ENCODE data around the gene TMEM207.
A peak's percentile ranks its signal among the peaks of the same experiment; 100 is the strongest.
"Not testable (repeated sequence)": the region's sequence is repeated elsewhere in the genome, so short reads cannot be mapped to it uniquely, and the experiment has no call there.

The TMEM207 gene

DNA sequence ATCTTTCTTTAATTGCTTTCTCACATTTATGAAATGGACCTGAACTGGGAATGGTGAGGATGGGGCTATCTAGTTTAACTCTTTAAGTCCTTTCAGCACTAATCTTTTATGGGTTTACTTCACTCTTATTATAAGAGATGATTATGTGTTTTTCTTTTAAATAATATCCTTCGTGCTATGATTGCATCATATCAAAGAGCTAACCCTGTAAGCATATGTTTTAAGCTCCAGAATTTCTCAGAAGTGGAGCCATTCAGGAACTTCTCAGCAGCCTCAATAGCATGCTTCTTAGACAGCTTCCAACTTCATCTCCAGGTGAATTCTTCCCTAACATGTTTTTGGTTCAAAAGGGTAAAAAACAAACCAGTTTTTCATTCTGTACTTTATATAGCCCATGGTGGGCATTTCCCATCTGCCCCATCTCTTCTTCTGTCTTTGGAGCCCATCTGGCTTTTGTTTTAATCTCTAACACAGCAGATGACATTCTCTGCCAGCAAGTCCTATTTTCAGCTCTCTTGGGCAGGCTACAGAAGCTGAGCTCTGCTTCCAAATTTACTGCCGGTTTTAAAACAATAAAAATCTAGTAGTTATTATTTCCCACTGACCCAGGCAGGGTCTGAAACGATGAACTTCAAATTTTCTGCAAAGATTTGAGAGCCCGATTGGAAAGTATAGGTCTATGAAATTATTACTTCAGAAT, 37.4 kb upstream of the TMEM207 start:
- no peaks in the 10 kb centered on the region for H3K79me2 ChIP-seq (ENCODE audit: control insufficient read depth, insufficient read depth, low read length, unreplicated experiment)
- no peak overlapping the region for H2AFZ ChIP-seq (ENCODE audit: low read length, unreplicated experiment)
- no peaks in the 10 kb centered on the region for H3K36me3 ChIP-seq (ENCODE audit: insufficient read depth, low read length)
- no peaks in the 10 kb centered on the region for H3K4me1 ChIP-seq (ENCODE audit: control insufficient read depth, insufficient read depth, low read length, unreplicated experiment)
- no peak overlapping the region for H3K4me3 ChIP-seq (ENCODE audit: low read depth, low read length)
- H3K27ac ChIP-seq (ENCODE audit: low read depth, low read length): no peak overlapping the region
- no peaks in the 10 kb centered on the region for H3K27me3 ChIP-seq (ENCODE audit: insufficient read depth, low read length)

DNA sequence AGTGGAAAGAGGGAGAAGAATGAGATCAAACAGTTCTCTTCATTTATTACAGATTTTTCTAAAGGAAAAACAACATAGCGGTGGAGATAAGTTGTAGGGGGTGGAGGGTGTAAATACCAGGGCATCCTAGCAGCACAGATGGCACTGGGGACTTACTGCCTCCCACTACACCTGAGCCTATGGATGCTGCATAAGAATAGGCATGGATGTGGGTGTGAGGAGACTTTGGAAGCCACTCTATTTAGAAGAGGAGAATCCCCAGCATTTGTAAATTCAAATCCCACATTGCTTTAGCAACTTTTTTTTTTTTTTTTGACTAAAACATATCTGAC, 36.8 kb upstream of the TMEM207 start:
- Histone ChIP-seq H3K36me3 (ENCODE audit: insufficient read depth, low read length) (no peaks in the 10 kb centered on the region), H3K4me3 (ENCODE audit: low read depth, low read length) (no peak overlapping the region), H3K79me2 (ENCODE audit: control insufficient read depth, insufficient read depth, low read length, unreplicated experiment) (no peaks in the 10 kb centered on the region), H3K4me1 (ENCODE audit: control insufficient read depth, insufficient read depth, low read length, unreplicated experiment) (no peaks in the 10 kb centered on the region), H3K27ac (ENCODE audit: low read depth, low read length) (no peak overlapping the region), H2AFZ (ENCODE audit: low read length, unreplicated experiment) (no peak overlapping the region), H3K27me3 (ENCODE audit: insufficient read depth, low read length) (no peaks in the 10 kb centered on the region)

DNA sequence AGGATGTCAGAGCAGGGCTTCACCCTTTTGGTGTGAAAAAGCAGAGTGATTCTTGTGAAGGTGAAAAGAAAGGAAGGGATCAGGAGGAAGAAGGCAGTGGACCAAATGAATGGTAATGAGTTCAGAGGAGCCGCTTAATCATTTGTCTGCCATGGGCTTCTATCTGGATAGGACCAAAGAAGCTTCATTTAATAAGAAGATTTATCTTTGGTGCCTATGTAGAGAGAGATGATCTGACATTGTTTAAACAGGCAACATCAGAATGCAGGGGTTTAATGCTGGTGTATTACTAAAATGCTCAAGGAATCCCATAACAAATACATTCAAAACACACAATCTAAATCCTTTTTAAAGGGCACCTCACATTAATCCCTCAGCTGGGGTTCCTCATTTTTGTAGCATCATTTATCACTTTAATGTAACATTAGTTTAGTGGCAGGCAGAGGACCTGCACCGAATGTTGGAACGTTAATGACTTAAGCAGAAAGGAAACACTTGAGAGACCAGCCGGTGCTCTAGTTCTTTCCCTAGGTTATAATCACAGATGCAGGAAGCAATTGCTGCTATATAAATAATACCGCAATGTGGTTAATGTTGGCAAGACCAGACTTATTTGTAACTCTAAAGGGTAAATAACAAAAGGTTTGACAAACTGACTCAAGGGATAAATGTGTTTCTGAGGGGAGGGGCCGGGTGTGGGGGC, 36.3 kb upstream of the TMEM207 start:
- Histone ChIP-seq H3K36me3 (ENCODE audit: insufficient read depth, low read length) (no peaks in the 10 kb centered on the region), H3K4me3 (ENCODE audit: low read depth, low read length) (no peak overlapping the region), H3K27ac (ENCODE audit: low read depth, low read length) (no peak overlapping the region), H3K79me2 (ENCODE audit: control insufficient read depth, insufficient read depth, low read length, unreplicated experiment) (no peaks in the 10 kb centered on the region), H3K4me1 (ENCODE audit: control insufficient read depth, insufficient read depth, low read length, unreplicated experiment) (no peaks in the 10 kb centered on the region), H3K27me3 (ENCODE audit: insufficient read depth, low read length) (no peaks in the 10 kb centered on the region), H2AFZ (ENCODE audit: low read length, unreplicated experiment) (no peak overlapping the region)

DNA sequence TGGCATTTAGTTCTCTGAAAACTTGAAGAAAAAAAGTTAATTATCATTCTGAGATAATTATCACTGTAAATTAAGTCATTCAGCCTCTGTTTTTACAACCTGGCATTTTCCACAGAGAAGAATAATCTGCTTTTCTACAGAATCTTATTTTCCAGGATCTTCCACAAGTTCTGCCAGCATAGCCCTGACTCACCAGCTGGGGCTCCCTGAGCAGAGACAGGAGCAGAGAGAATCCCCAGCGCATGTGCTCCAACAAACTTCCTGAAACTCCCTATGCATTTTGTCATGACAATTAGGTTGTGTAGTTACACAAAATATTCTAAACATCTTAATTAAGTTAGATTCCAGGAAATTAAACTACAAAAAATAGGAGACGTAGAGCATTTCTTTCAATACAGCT, 32.1 kb upstream of the TMEM207 start:
- Histone ChIP-seq H3K27me3 (ENCODE audit: insufficient read depth, low read length) (no peaks in the 10 kb centered on the region), H3K4me3 (ENCODE audit: low read depth, low read length) (no peak overlapping the region), H3K79me2 (ENCODE audit: control insufficient read depth, insufficient read depth, low read length, unreplicated experiment) (no peaks in the 10 kb centered on the region), H2AFZ (ENCODE audit: low read length, unreplicated experiment) (peak overlapping the region; percentile 45), H3K36me3 (ENCODE audit: insufficient read depth, low read length) (no peaks in the 10 kb centered on the region), H3K27ac (ENCODE audit: low read depth, low read length) (no peak overlapping the region), H3K4me1 (ENCODE audit: control insufficient read depth, insufficient read depth, low read length, unreplicated experiment) (no peaks in the 10 kb centered on the region)

DNA sequence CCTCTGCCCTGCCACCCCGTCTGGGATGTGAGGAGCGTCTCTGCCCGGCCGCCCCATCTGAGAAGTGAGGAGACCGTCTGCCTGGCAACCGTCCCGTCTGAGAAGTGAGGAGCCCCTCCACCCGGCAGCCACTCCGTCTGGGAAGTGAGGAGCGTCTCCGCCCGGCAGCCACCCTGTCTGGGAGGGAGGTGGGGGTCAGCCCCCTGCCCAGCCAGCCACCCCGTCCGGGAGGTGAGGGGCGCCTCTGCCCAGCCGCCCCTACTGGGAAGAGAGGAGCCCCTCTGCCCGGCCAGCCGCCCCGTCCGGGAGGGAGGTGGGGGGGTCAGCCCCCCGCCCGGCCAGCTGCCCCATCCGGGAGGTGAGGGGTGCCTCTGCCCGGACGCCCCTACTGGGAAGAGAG, 23.6 kb upstream of the TMEM207 start:
- not testable (repeated sequence) for H3K27ac ChIP-seq (ENCODE audit: low read depth, low read length); H3K79me2 ChIP-seq (ENCODE audit: control insufficient read depth, insufficient read depth, low read length, unreplicated experiment); H3K4me3 ChIP-seq (ENCODE audit: low read depth, low read length); H2AFZ ChIP-seq (ENCODE audit: low read length, unreplicated experiment); H3K27me3 ChIP-seq (ENCODE audit: insufficient read depth, low read length); H3K4me1 ChIP-seq (ENCODE audit: control insufficient read depth, insufficient read depth, low read length, unreplicated experiment); H3K36me3 ChIP-seq (ENCODE audit: insufficient read depth, low read length)

DNA sequence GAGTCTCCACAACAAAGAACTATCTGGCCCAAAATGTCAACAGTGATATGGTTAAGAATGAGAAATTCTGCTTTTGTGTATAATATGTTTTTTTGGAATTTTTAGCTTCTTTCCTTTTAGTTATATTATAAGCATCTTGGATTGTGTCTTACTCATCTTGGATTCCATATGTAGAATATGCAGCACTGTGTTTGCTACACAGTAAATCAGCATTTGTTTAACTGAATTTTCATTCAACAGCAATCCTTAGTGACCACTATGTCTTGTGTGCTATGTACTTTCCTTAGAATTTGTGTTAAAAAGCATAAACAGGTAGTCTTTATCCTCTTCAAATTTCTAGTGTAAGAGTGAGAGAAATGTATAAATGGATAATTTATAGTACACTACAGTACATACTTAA, 18.2 kb upstream of the TMEM207 start:
- Histone ChIP-seq H3K4me3 (ENCODE audit: low read depth, low read length) (no peak overlapping the region), H3K4me1 (ENCODE audit: control insufficient read depth, insufficient read depth, low read length, unreplicated experiment) (no peaks in the 10 kb centered on the region), H3K79me2 (ENCODE audit: control insufficient read depth, insufficient read depth, low read length, unreplicated experiment) (no peaks in the 10 kb centered on the region), H3K27me3 (ENCODE audit: insufficient read depth, low read length) (no peaks in the 10 kb centered on the region), H2AFZ (ENCODE audit: low read length, unreplicated experiment) (no peak overlapping the region), H3K36me3 (ENCODE audit: insufficient read depth, low read length) (no peaks in the 10 kb centered on the region), H3K27ac (ENCODE audit: low read depth, low read length) (no peak overlapping the region)

DNA sequence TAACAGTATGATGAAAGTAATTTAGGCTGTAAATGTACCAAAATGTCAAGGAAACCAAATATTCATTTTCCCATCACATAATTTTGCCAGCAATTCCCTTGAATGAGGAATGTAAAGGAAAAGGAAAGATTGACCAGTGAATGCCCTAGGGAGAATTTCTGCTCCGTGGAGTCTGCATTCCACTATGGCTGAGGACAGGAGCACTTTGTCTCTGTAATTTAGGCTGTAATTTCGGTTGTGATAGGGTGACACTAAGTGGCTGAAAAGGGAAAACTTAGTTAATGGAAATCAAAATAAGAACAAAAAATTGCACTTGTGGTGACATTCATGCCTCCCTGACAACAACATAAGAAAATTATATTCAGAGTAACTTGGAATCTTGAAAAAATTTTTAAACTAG, 8.3 kb upstream of the TMEM207 start:
- Histone ChIP-seq H3K4me3 (ENCODE audit: low read depth, low read length) (no peak overlapping the region), H3K27ac (ENCODE audit: low read depth, low read length) (no peak overlapping the region), H3K36me3 (ENCODE audit: insufficient read depth, low read length) (no peaks in the 10 kb centered on the region), H3K4me1 (ENCODE audit: control insufficient read depth, insufficient read depth, low read length, unreplicated experiment) (no peaks in the 10 kb centered on the region), H2AFZ (ENCODE audit: low read length, unreplicated experiment) (peak overlapping the region; percentile 8), H3K79me2 (ENCODE audit: control insufficient read depth, insufficient read depth, low read length, unreplicated experiment) (no peaks in the 10 kb centered on the region), H3K27me3 (ENCODE audit: insufficient read depth, low read length) (no peaks in the 10 kb centered on the region)

DNA sequence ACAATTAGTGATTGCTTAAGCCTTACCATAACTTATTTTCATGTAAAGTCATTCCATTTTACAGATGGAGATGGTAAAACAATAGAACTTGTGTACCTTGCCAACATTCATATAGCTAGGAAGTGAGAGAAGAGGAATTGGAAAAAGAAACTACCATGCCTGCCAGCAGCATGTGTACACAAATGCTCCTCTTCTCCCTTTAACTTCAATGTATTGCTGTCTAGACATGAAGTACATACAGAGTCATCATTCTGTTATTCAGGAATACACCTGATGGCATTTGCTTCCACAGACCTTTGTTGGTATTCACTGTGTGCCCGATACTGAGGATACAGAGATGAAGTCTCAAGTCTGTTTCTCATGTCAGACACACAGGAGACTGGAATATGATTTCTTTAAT, 7.1 kb upstream of the TMEM207 start:
- H3K79me2 ChIP-seq (ENCODE audit: control insufficient read depth, insufficient read depth, low read length, unreplicated experiment): no peaks in the 10 kb centered on the region
- H3K27ac ChIP-seq (ENCODE audit: low read depth, low read length): no peak overlapping the region
- peak overlapping the region; percentile 21 for H2AFZ ChIP-seq (ENCODE audit: low read length, unreplicated experiment)

DNA sequence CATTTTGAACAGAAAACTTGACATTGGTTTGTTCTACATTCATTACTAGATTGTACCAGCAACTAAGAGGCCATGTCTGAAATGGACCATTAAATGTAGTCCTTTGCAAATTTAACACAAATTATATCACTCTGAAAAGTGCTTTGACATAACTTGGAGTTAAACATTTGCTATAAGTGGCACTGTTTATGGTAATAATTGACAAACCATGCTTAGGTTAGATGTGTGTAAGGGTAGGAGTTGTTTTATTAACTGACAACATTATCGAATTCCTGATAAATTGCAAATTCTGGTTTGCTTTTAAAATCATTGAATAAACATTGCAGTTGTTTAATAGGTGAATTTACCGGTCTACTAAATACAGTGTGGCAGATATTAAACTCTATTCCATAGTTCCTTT, 6.1 kb upstream of the TMEM207 start:
- Histone ChIP-seq H3K36me3 (ENCODE audit: insufficient read depth, low read length) (no peaks in the 10 kb centered on the region), H3K79me2 (ENCODE audit: control insufficient read depth, insufficient read depth, low read length, unreplicated experiment) (no peaks in the 10 kb centered on the region), H3K27ac (ENCODE audit: low read depth, low read length) (no peak overlapping the region), H3K4me1 (ENCODE audit: control insufficient read depth, insufficient read depth, low read length, unreplicated experiment) (no peaks in the 10 kb centered on the region), H3K4me3 (ENCODE audit: low read depth, low read length) (no peak overlapping the region), H2AFZ (ENCODE audit: low read length, unreplicated experiment) (no peak overlapping the region), H3K27me3 (ENCODE audit: insufficient read depth, low read length) (no peaks in the 10 kb centered on the region)

More for the DNA sequence above, 7.1 kb upstream of the TMEM207 start:
- no peaks in the 10 kb centered on the region for H3K27me3 ChIP-seq (ENCODE audit: insufficient read depth, low read length)
- no peak overlapping the region for H3K4me3 ChIP-seq (ENCODE audit: low read depth, low read length)
- H3K4me1 ChIP-seq (ENCODE audit: control insufficient read depth, insufficient read depth, low read length, unreplicated experiment): no peaks in the 10 kb centered on the region
- no peaks in the 10 kb centered on the region for H3K36me3 ChIP-seq (ENCODE audit: insufficient read depth, low read length)

DNA sequence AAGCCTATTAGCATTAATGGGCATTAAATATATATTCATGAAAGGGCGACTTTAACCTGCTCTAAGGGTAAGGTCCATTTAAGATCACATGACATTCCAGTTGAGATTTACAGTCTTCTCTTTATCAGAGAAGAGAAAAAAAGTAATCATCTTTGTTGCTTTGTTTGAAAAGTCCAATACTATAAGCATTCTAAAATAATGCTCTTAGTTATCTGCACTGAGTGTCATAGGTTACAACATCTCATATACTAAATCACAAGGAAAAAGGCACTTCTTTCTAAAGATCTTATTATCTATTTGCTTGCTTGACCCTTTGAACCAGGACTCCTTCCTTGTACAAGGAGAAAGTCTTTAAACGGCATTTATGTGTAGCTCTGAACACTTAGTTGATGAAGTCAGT, 1.4 kb downstream of the TMEM207 start:
- Histone ChIP-seq H3K27me3 (ENCODE audit: insufficient read depth, low read length) (no peaks in the 10 kb centered on the region), H3K4me3 (ENCODE audit: low read depth, low read length) (no peak overlapping the region), H3K36me3 (ENCODE audit: insufficient read depth, low read length) (no peaks in the 10 kb centered on the region), H3K79me2 (ENCODE audit: control insufficient read depth, insufficient read depth, low read length, unreplicated experiment) (no peaks in the 10 kb centered on the region), H2AFZ (ENCODE audit: low read length, unreplicated experiment) (no peak overlapping the region), H3K4me1 (ENCODE audit: control insufficient read depth, insufficient read depth, low read length, unreplicated experiment) (no peaks in the 10 kb centered on the region), H3K27ac (ENCODE audit: low read depth, low read length) (no peak overlapping the region)

DNA sequence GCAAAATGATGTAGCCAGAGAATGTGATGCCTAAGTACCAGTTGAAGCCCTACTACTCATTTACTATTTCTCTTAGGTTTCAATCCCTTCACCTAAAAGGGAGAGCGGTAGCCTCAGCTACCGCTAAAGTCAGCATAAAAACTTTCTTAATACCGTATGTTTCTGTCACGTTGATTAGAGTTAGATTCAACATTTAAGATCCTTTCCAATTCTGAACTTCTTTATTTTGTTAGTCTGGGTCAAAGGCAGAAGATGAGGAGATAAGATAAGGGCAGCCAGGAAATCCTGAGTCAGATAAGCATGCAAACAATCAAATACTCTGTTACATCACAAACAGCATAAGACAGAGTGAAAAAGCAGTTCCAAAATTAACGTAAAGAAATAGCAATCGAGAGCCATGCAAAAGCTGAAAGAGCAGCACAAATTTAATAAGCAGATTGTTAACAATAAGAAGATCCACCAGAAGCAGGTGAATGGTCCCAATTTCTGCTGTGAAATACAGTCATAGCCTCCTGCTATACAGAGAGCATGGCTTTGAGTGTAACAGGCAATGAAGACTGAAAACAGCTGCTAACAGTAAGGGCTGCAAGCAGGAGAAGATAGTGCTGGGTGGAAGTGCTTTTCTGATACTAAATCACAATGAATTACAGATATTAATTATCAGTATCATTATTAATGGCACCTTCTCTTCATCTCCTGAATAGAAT, 3.0 kb downstream of the TMEM207 start:
- Histone ChIP-seq H2AFZ (ENCODE audit: low read length, unreplicated experiment) (no peak overlapping the region), H3K36me3 (ENCODE audit: insufficient read depth, low read length) (no peaks in the 10 kb centered on the region), H3K4me1 (ENCODE audit: control insufficient read depth, insufficient read depth, low read length, unreplicated experiment) (no peaks in the 10 kb centered on the region), H3K4me3 (ENCODE audit: low read depth, low read length) (no peak overlapping the region), H3K79me2 (ENCODE audit: control insufficient read depth, insufficient read depth, low read length, unreplicated experiment) (no peaks in the 10 kb centered on the region), H3K27ac (ENCODE audit: low read depth, low read length) (no peak overlapping the region), H3K27me3 (ENCODE audit: insufficient read depth, low read length) (no peaks in the 10 kb centered on the region)
